WERI-Rb-1 (cell line): ENCODE results near the gene TNFRSF19.
A peak's percentile ranks its signal among the peaks of the same experiment; 100 is the strongest.

ENCODE experiments used
- DNase-seq: peaks from one replicate; pipeline ENCODE4 v3.0.0-alpha.2; 2020
- H3K27ac ChIP-seq: fragments of 250-450 bp; sonication (Bioruptor Pico); 2 replicates; pipeline ENCODE4 v1.5.1; 2020; ENCODE audit warnings: mild to moderate bottlenecking, moderate library complexity
- H3K27me3 ChIP-seq: fragments of 250-450 bp; sonication (Bioruptor Pico); 2 replicates; pipeline ENCODE4 v1.5.1; 2021; ENCODE audit warnings: mild to moderate bottlenecking, low read depth, moderate library complexity; ENCODE audit not compliant: insufficient read depth, severe bottlenecking
- H3K36me3 ChIP-seq: fragments of 250-450 bp; sonication (Bioruptor Pico); 2 replicates; pipeline ENCODE4 v1.5.1; 2020; ENCODE audit warnings: mild to moderate bottlenecking, moderate library complexity
- H3K4me3 ChIP-seq: 2 replicates; pipeline ENCODE4 v1.5.1; 2011; ENCODE audit warnings: low read depth, mild to moderate bottlenecking, control low read depth, low read length
- H3K9me3 ChIP-seq: fragments of 250-450 bp; sonication (Bioruptor Pico); 2 replicates; pipeline ENCODE4 v1.5.1; 2021; ENCODE audit warnings: mild to moderate bottlenecking, moderate library complexity; ENCODE audit not compliant: severe bottlenecking
- CTCF ChIP-seq: IDR thresholded peaks from 2 replicates; pipeline ENCODE4 v1.5.1; 2011; ENCODE audit warnings: low read depth, mild to moderate bottlenecking, control low read depth, inconsistent platforms, low read length

TNFRSF19 gene

GRCh38 chr13:23715092-23715761 is 145.0 kb downstream of the TNFRSF19 start:
- Histone ChIP-seq H3K4me3 (no peak overlapping the region), H3K36me3 (no peaks in the 10 kb centered on the region), H3K27me3 (no peaks in the 10 kb centered on the region), H3K27ac (no peak overlapping the region), H3K9me3 (peaks cover 6% of the 10 kb centered on the region)
- peak; percentile 69 for TF ChIP-seq CTCF
- peak; percentile 76 for DNase-seq

DNA sequence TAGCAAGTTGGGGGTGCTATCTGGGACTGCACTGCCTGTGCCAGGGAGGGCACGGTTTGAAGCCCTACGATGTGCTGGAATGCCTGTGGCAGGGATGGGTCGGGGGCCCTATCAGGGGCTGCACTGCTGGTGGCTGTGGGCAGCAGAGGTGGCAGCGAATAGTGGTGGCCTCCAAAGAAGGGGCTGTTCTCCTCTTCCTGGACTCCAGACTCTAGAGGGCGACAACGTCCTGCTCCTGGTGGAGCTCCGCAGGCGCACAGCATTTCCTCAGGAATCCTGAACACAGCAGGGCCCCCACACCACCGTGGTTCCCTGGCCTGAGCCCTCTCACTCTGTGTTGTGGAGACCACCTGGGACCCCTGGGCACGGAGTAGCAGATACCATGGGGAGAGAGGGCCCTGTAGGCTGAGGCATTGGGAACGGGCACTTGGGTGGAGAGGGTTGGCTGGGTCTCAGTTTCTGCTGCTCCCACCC is 145.6 kb downstream of the TNFRSF19 start:
- no peak overlapping the region for H3K4me3 ChIP-seq
- no peak overlapping the region for H3K27ac ChIP-seq
- H3K36me3 ChIP-seq, result no peaks in the 10 kb centered on the region
- H3K27me3 ChIP-seq, result no peaks in the 10 kb centered on the region
- peak; percentile 97 for TF ChIP-seq CTCF
- H3K9me3 ChIP-seq, result peaks cover 6% of the 10 kb centered on the region
- peak; percentile 90 for DNase-seq

GRCh38 chr13:23716401-23716800 is 146.2 kb downstream of the TNFRSF19 start:
- H3K27me3 ChIP-seq, result no peaks in the 10 kb centered on the region
- H3K36me3 ChIP-seq, result no peaks in the 10 kb centered on the region
- no peak for DNase-seq
- TF ChIP-seq CTCF, result no peak
- H3K27ac ChIP-seq, result no peak overlapping the region
- H3K4me3 ChIP-seq, result no peak overlapping the region
- H3K9me3 ChIP-seq, result peaks cover 6% of the 10 kb centered on the region

GRCh38 chr13:23718996-23719395 is 148.8 kb downstream of the TNFRSF19 start:
- Histone ChIP-seq H3K36me3 (no peaks in the 10 kb centered on the region), H3K27me3 (no peaks in the 10 kb centered on the region), H3K9me3 (peaks cover 3% of the 10 kb centered on the region), H3K4me3 (no peak overlapping the region), H3K27ac (no peak overlapping the region)
- no peak for DNase-seq
- TF ChIP-seq CTCF, result no peak

GRCh38 chr13:23722726-23723453 is 152.7 kb downstream of the TNFRSF19 start:
- Histone ChIP-seq H3K9me3 (no peaks in the 10 kb centered on the region), H3K27ac (no peak overlapping the region), H3K4me3 (no peak overlapping the region), H3K27me3 (no peaks in the 10 kb centered on the region), H3K36me3 (no peaks in the 10 kb centered on the region)
- no peak for TF ChIP-seq CTCF
- no peak for DNase-seq
